Measurements from ENCODE around the gene ARSK. TPM values are rescaled to one million over a fixed set of nuclear protein-coding genes. Genes with fewer than 3 reads are reported as not detected.
A peak's percentile ranks its signal among the peaks of the same experiment; 100 is the strongest.

The ARSK gene
- total RNA-seq, 2 donors from 2014 or later = 6.0 to 8.7 TPM

DNA sequence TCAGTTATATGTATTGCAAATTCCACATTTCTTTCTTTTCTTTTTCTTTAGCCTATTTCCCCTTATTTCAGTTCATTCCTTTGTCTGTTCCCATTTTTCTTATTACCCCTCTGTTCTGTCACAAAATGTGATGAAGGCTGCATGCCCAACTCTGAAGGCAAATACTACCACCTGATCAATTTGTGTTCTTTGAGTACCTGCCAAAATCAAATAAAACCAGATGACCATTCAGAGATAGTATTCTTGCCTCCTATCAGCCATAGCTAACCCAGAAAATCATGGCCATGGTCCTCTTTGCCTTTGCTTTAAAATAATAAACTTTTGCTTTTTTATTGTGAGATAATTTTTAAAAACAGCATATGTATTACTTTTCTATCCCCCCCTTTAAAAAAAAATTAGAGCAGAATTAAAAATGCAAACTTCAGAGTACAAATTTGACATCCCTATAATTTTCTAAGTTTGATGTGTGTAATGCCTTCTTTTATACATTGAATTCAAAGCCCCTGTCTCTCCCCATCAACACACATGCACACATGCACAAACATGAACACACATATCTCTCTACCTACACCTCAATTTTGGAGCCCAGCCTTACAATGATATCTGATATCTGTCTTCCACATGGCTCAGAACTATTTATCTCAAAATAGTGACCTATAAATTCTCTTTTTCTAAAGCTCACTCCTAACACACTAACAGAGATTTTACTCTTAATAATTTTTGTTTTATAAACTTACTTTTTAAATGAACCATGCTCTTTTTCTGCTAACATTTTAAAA, 95.1 kb downstream of the ARSK start:
- Mint-ChIP-seq H3K27ac (no peak overlapping the region), H3K36me3 (no peaks in the 10 kb centered on the region), H3K9me3 (no peaks in the 10 kb centered on the region)
- DNase-seq (ENCODE audit: low spot score in 2 of 2) (no peak), ATAC-seq (no peak)

GRCh38 chr5:95652849-95653248, 97.9 kb downstream of the ARSK start:
- DNase-seq (ENCODE audit: low spot score in 2 of 2) = no peak

DNA sequence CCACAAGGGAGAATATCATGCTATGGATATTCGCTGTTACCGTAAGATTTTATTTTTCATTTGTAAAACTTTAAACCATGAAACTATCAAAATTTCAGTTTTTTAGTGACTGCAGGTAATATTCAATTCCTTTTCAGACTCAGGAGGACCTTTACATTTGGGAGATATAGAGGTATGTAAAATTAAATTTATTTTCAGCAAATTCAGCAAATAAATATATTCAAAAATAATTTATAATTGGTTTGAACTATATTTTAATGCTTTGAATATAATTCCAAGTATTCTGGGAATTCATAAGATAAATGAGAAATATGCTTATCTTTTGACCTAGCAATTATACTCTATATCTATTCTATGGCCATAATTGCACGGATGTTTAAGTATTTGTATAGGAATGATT, 99.3 kb downstream of the ARSK start:
- Mint-ChIP-seq H3K27ac (no peak overlapping the region), H3K36me3 (no peaks in the 10 kb centered on the region), H3K9me3 (no peaks in the 10 kb centered on the region)
- ATAC-seq = no peak
- no peak for DNase-seq (ENCODE audit: low spot score in 2 of 2)

More at GRCh38 chr5:95652849-95653248, 97.9 kb downstream of the ARSK start:
- Mint-ChIP-seq H3K27ac (peak overlapping the region in 1 of 2 donors; percentile 43), H3K36me3 (no peaks in the 10 kb centered on the region), H3K9me3 (no peaks in the 10 kb centered on the region)
- no peak for ATAC-seq

Other genes starting within 250 kb of the ARSK start
- gene FAM81B, start 163.7 kb upstream of the ARSK start, total RNA-seq = not detected
- 100 to 1,000 TPM in 1 of 2 donors, 10 to 100 TPM in 1; 70.7 to 109 TPM for gene SKIC3, start 124 bp upstream of the ARSK start, total RNA-seq
- gene GPR150, start 65.0 kb downstream of the ARSK start, total RNA-seq = under 1 TPM; 0.39 to 0.74 TPM
- gene RFESD, start 91.7 kb downstream of the ARSK start, total RNA-seq = 1 to 10 TPM; 7.8 to 8.9 TPM
- not detected for gene SPATA9, start 127.9 kb downstream of the ARSK start, total RNA-seq
- 1 to 10 TPM; 6.6 to 9.7 TPM for gene RHOBTB3, start 176.2 kb downstream of the ARSK start, total RNA-seq